ENCODE results near the gene CARHSP1. TPM values are rescaled to one million over a fixed set of nuclear protein-coding genes. Genes with fewer than 3 reads are reported as not detected.

CARHSP1 gene
- total RNA-seq, 4 donors from 2014 or later = 42.2 to 47.8 (median 44.2) TPM

Other genes with a start within 250 kb of the CARHSP1 start
- gene METTL22, start 247.3 kb downstream of the CARHSP1 start, total RNA-seq = 10 to 100 TPM; 12.9 to 49.0 (median 21.1) TPM
- gene ABAT, start 194.4 kb downstream of the CARHSP1 start, total RNA-seq = 1 to 10 TPM; 1.5 to 5.1 (median 2.6) TPM
- 10 to 100 TPM in 3 of 4 donors, 1 to 10 TPM in 1; 7.5 to 11.2 (median 10.8) TPM for gene TMEM186, start 71.4 kb downstream of the CARHSP1 start, total RNA-seq
- gene PMM2, start 71.2 kb downstream of the CARHSP1 start, total RNA-seq = 10 to 100 TPM; 20.5 to 41.8 (median 26.8) TPM
- not detected for gene LITAFD, start 13.3 kb upstream of the CARHSP1 start, total RNA-seq
- 100 to 1,000 TPM in 1 of 4 donors, 10 to 100 TPM in 3; 80.3 to 105 (median 91.8) TPM for gene USP7, start 94.9 kb upstream of the CARHSP1 start, total RNA-seq
- gene HAPSTR1, start 222.6 kb upstream of the CARHSP1 start, total RNA-seq = 10 to 100 TPM; 39.1 to 53.1 (median 47.1) TPM